ENCODE data around the gene GFY. TPM values are rescaled to one million over a fixed set of nuclear protein-coding genes. Genes with fewer than 3 reads are reported as not detected.

GFY gene
- not detected in 2 replicates for total RNA-seq
- not detected for total RNA-seq (2013)
- polyA plus RNA-seq: not detected in 2 replicates
- polyA minus RNA-seq: not detected in 2 replicates

GRCh38 chr19:49425178-49425577, at the start of gene GFY:
TSS of gene GFY (plus strand) at chr19:49425388. CDS start at chr19:49426431, 1,043 bp downstream.
- H3K9ac ChIP-seq (ENCODE audit: low read length): no peak within 1 kb of the TSS

More at GRCh38 chr19:49425178-49425577, at the start of gene GFY:
- Mint-ChIP-seq H3K4me3 (peak within 1 kb of the TSS; percentile 52), H3K27me3 (peaks cover 86% of the 10 kb centered on the region), H3K4me1 (peaks cover 68% of the 10 kb centered on the region), H3K9me3 (ENCODE audit: insufficient read depth) (no peaks in the 10 kb centered on the region), H3K27ac (peak within 1 kb of the TSS; percentile 28)
- Histone ChIP-seq H3K4me3 (ENCODE audit: control extremely low read depth in 1 of 5, extremely low read depth in 1 of 5, insufficient read depth in 1 of 5, low read depth in 2 of 5, low read length in 4 of 5) (no peak within 1 kb of the TSS), H3K79me2 (ENCODE audit: control insufficient read depth, insufficient read depth, low read length) (no peaks in the 10 kb centered on the region), H4K20me1 (ENCODE audit: control insufficient read depth, insufficient read depth, low read length, poor library complexity, severe bottlenecking) (no peaks in the 10 kb centered on the region), H3K4me2 (replicated peaks; ENCODE audit: low read depth, low read length, poor library complexity, severe bottlenecking) (peak within 1 kb of the TSS; percentile 31), H3K27ac (ENCODE audit: low read length in 2 of 2) (no peak within 1 kb of the TSS), H3K9me3 (ENCODE audit: control extremely low read depth in 1 of 3, control insufficient read depth in 2 of 3, insufficient read depth in 1 of 3, low read length in 2 of 3) (peaks cover 0 to 49% (median 0%) of the 10 kb centered on the region in 3 donors), H3K27me3 (replicated peaks in 1 of 4; ENCODE audit: control extremely low read depth in 1 of 4, control insufficient read depth in 3 of 4, insufficient read depth in 4 of 4, low read length in 3 of 4) (peaks cover 0 to 98% (median 80%) of the 10 kb centered on the region in 4 experiments), H3K4me1 (ENCODE audit: control insufficient read depth in 2 of 2, insufficient read depth in 2 of 2, low read length in 2 of 2) (peaks cover 67 to 70% of the 10 kb centered on the region in 2 donors), H2AFZ (ENCODE audit: insufficient read depth, low read depth, low read length, poor library complexity, severe bottlenecking) (no peak within 1 kb of the TSS), H3K36me3 (replicated peaks in 1 of 2; ENCODE audit: control extremely low read depth in 1 of 2, control insufficient read depth in 1 of 2, extremely low read depth in 1 of 2, insufficient read depth in 2 of 2, low read length in 1 of 2) (no peaks in the 10 kb centered on the region)
- intact Hi-C loops (cut with micrococcal nuclease): loop anchor here (2.0 to 5.0 kb wide), 2 partner anchors 16 to 33 kb away; no protein-coding TSS in a partner anchor
- POLR2A ChIA-PET: interaction anchor here (0.9 to 1.1 kb wide), 2 partner anchors 9 to 14 kb away, joined by 3 to 4 read pairs; no protein-coding TSS in a partner anchor
- CTCF ChIA-PET: interaction anchor here (0.7 to 1.4 kb wide), 8 partner anchors 11 to 432 kb away, joined by 3 to 4 read pairs (median 3); partner anchors contain the start of gene GYS1
- DNase-seq (no peak), ATAC-seq (ENCODE audit: low read depth) (no peak)
- 55% methylated on average over 7 of the region's 7 CpGs for WGBS (ENCODE audit: insufficient coverage)
- TF ChIP-seq EZH2 (IDR thresholded peaks at IDR 0.05; ENCODE audit: borderline replicate concordance, insufficient read depth, low read depth, low read length, poor library complexity, severe bottlenecking): no peak
- no peak for TF ChIP-seq CTCF (IDR thresholded peaks at IDR 0.05)

All from B cell (primary cell).